Right lobe of liver (tissue), 4 donors: ENCODE measurements around the gene ANO2.

ENCODE experiments used
- POLR2A ChIP-seq: fragments of 450-650 bp; IDR thresholded peaks from one replicate; pipeline ENCODE4 v1.6.1; 2017; ENCODE audit warnings: antibody characterized with exemption, mild to moderate bottlenecking
- TF ChIP-seq, protein P1 (sequence below), 4 donors: fragments of 200-600 bp in 3 of 4; fragments of 450-650 bp in 1 of 4; IDR thresholded peaks; one replicate each; pipeline versions ENCODE4 v1.5.1 to v1.8.0; 2016 to 2022; ENCODE audit warnings: antibody characterized with exemption in 4 of 4, mild to moderate bottlenecking in 2 of 4
- donor health status: DM: no; HTN: no; CAD: no.
- donor health status: DM: no; HTN: no; CAD: no.
- donor health status: DM: no; HTN: yes; CAD: no.

DNA sequence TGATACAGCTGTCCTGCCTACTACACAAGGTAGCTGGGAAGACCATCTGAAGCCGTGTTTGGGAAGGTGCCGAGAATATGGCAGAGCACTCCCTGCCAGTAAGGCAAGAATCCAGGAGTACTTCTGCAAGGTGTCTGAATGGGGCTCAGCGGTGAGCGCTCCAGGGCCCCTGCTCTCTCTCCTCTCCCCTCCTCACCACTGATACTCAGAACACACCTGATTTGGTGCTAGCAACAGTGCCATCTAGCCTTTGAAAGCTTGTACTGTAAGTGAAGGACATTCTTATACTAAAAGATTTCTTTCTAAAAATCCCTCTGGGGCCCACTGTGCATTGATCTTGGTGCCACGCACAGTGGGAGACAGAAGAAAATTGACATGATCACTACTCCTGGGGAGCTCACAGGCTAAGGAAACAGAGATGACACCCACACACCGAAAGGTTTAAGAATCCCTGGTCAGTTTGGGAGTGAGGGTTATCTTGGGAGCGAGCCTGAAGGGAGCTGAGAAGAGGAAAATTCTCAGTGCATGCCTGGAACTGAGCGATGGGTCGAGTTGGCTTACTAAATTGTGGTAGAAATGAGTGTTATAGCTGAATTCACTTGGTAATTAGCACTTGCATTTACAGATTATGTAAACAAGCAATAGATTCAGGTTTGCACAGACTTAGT is 296.2 kb downstream of the ANO2 start:
- no peak for TF ChIP-seq POLR2A
- TF ChIP-seq, protein P1, sequence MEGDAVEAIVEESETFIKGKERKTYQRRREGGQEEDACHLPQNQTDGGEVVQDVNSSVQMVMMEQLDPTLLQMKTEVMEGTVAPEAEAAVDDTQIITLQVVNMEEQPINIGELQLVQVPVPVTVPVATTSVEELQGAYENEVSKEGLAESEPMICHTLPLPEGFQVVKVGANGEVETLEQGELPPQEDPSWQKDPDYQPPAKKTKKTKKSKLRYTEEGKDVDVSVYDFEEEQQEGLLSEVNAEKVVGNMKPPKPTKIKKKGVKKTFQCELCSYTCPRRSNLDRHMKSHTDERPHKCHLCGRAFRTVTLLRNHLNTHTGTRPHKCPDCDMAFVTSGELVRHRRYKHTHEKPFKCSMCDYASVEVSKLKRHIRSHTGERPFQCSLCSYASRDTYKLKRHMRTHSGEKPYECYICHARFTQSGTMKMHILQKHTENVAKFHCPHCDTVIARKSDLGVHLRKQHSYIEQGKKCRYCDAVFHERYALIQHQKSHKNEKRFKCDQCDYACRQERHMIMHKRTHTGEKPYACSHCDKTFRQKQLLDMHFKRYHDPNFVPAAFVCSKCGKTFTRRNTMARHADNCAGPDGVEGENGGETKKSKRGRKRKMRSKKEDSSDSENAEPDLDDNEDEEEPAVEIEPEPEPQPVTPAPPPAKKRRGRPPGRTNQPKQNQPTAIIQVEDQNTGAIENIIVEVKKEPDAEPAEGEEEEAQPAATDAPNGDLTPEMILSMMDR (IDR thresholded peaks at IDR 0.05) = peak; percentile 22 to 60 (median 50)
